SU-DHL-6 (cell line): Measurements from ENCODE around the gene CSF1.

ENCODE experiments used
- H2AFZ ChIP-seq: fragments of 200-600 bp; sonication (generic); 2 replicates; pipeline ENCODE4 v1.6.1; 2014; ENCODE audit warnings: low read depth, mild to moderate bottlenecking, moderate library complexity, mixed read lengths, antibody characterized with exemption, low read length; ENCODE audit not compliant: severe bottlenecking
- H3F3A ChIP-seq: fragments of 200-600 bp; shearing (Covaris generic); 2 replicates; pipeline ENCODE4 v1.6.0; 2016; ENCODE audit warnings: antibody characterized with exemption, mild to moderate bottlenecking; ENCODE audit not compliant: insufficient read depth
- H3K27ac ChIP-seq: fragments of 200-600 bp; sonication (generic); 2 replicates; pipeline ENCODE4 v1.5.1; 2016; ENCODE audit warnings: low read depth, mild to moderate bottlenecking, low read length, moderate library complexity, mixed read lengths
- H3K27me3 ChIP-seq: fragments of 200-600 bp; sonication (generic), shearing (Covaris generic); 2 replicates; pipeline ENCODE4 v1.6.0; 2014; ENCODE audit warnings: mild to moderate bottlenecking, low read length
- H3K36me3 ChIP-seq: fragments of 200-600 bp; sonication (generic); 2 replicates; pipeline ENCODE4 v1.6.1; 2014; ENCODE audit warnings: mild to moderate bottlenecking, low read length, mixed read lengths
- H3K4me2 ChIP-seq: fragments of 300-600, 200-600 bp; shearing (Covaris generic), sonication (generic); 2 replicates; pipeline ENCODE4 v1.6.0; 2014; ENCODE audit warnings: low read length, low read depth, mild to moderate bottlenecking; ENCODE audit not compliant: poor library complexity, severe bottlenecking
- H3K4me3 ChIP-seq: fragments of 200-600 bp; sonication (generic); 2 replicates; pipeline ENCODE4 v1.5.1; 2014; ENCODE audit warnings: antibody characterized with exemption, low read length, mild to moderate bottlenecking, mixed read lengths; ENCODE audit not compliant: insufficient read depth, poor library complexity, severe bottlenecking
- H3K79me2 ChIP-seq: fragments of 200-600 bp; sonication (generic); 2 replicates; pipeline ENCODE4 v1.6.1; 2014; ENCODE audit warnings: mild to moderate bottlenecking, low read length, moderate library complexity; ENCODE audit not compliant: insufficient read depth
- H3K9ac ChIP-seq: fragments of 200-600 bp; sonication (generic); 2 replicates; pipeline ENCODE4 v1.7.0; 2014; ENCODE audit warnings: mild to moderate bottlenecking, low read length
- H3K9me2 ChIP-seq: fragments of 200-600 bp; sonication (generic); replicated peaks from 2 replicates; pipeline ENCODE4 v1.6.1; 2014; ENCODE audit warnings: low read length; ENCODE audit not compliant: insufficient read depth
- H3K9me3 ChIP-seq: fragments of 200-600 bp; sonication (generic); 2 replicates; pipeline ENCODE4 v1.6.1; 2014; ENCODE audit warnings: low read length, mixed read lengths; ENCODE audit not compliant: insufficient read depth
- H4K20me1 ChIP-seq: fragments of 200-600 bp; sonication (generic); 2 replicates; pipeline ENCODE4 v1.6.1; 2014; ENCODE audit warnings: low read depth, mild to moderate bottlenecking, antibody characterized with exemption, low read length, moderate library complexity, mixed read lengths
- EZH2phosphoT487 ChIP-seq: fragments of 200-600 bp; sonication (generic), shearing (Covaris generic); conservative IDR thresholded peaks from 2 replicates; pipeline ENCODE4 v1.6.1; 2018; ENCODE audit warnings: mild to moderate bottlenecking, antibody characterized with exemption, low read length, moderate library complexity, mixed read lengths
- TF ChIP-seq, protein P1 (sequence below): fragments of 200-600 bp; sonication (generic); IDR thresholded peaks from one replicate; pipeline ENCODE4 v1.5.1; 2017; ENCODE audit warnings: antibody characterized with exemption, mild to moderate bottlenecking, low read length, moderate library complexity; ENCODE audit not compliant: insufficient read depth, poor library complexity, severe bottlenecking

The CSF1 gene

DNA sequence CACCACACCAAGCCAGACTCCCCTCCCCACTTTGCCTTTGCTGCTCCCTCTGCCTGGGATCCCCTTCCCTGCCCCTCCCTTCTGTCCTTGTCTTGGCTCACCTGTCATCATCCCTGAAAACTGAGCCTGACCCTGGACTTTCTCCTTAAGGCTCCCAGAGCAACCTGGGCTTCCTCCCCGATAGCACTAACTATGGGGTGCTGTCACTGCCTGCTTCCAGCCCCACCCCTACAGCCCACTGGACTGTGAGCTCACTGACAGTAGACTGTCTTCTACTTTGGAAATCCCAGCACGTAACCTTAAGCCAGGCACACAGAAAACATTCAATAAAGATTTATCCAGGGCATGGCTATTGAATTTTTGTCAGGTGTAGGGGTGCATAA, 9.5 kb upstream of the CSF1 start:
- H3K27ac ChIP-seq, result no peak overlapping the region
- H3K79me2 ChIP-seq, result no peaks in the 10 kb centered on the region
- no peak for TF ChIP-seq EZH2phosphoT487
- TF ChIP-seq, protein P1, sequence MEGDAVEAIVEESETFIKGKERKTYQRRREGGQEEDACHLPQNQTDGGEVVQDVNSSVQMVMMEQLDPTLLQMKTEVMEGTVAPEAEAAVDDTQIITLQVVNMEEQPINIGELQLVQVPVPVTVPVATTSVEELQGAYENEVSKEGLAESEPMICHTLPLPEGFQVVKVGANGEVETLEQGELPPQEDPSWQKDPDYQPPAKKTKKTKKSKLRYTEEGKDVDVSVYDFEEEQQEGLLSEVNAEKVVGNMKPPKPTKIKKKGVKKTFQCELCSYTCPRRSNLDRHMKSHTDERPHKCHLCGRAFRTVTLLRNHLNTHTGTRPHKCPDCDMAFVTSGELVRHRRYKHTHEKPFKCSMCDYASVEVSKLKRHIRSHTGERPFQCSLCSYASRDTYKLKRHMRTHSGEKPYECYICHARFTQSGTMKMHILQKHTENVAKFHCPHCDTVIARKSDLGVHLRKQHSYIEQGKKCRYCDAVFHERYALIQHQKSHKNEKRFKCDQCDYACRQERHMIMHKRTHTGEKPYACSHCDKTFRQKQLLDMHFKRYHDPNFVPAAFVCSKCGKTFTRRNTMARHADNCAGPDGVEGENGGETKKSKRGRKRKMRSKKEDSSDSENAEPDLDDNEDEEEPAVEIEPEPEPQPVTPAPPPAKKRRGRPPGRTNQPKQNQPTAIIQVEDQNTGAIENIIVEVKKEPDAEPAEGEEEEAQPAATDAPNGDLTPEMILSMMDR, result no peak
- no peak overlapping the region for H3K4me2 ChIP-seq
- no peaks in the 10 kb centered on the region for H3K9me2 ChIP-seq
- H3K36me3 ChIP-seq, result no peaks in the 10 kb centered on the region
- H3K27me3 ChIP-seq, result no peaks in the 10 kb centered on the region
- H3K9ac ChIP-seq, result no peak overlapping the region
- H3F3A ChIP-seq, result no peaks in the 10 kb centered on the region
- no peak overlapping the region for H2AFZ ChIP-seq
- H3K9me3 ChIP-seq, result no peaks in the 10 kb centered on the region
- no peaks in the 10 kb centered on the region for H4K20me1 ChIP-seq
- H3K4me3 ChIP-seq, result no peak overlapping the region

GRCh38 chr1:109901524-109902145, 9.0 kb upstream of the CSF1 start:
- Histone ChIP-seq H3K79me2 (no peaks in the 10 kb centered on the region), H3K9me3 (no peaks in the 10 kb centered on the region), H3F3A (no peaks in the 10 kb centered on the region), H3K27ac (no peak overlapping the region), H2AFZ (no peak overlapping the region), H3K4me2 (no peak overlapping the region), H3K4me3 (no peak overlapping the region), H3K9ac (no peak overlapping the region), H4K20me1 (no peaks in the 10 kb centered on the region), H3K9me2 (no peaks in the 10 kb centered on the region), H3K27me3 (no peaks in the 10 kb centered on the region), H3K36me3 (no peaks in the 10 kb centered on the region)
- TF ChIP-seq EZH2phosphoT487, result no peak
- TF ChIP-seq, protein P1, result no peak

DNA sequence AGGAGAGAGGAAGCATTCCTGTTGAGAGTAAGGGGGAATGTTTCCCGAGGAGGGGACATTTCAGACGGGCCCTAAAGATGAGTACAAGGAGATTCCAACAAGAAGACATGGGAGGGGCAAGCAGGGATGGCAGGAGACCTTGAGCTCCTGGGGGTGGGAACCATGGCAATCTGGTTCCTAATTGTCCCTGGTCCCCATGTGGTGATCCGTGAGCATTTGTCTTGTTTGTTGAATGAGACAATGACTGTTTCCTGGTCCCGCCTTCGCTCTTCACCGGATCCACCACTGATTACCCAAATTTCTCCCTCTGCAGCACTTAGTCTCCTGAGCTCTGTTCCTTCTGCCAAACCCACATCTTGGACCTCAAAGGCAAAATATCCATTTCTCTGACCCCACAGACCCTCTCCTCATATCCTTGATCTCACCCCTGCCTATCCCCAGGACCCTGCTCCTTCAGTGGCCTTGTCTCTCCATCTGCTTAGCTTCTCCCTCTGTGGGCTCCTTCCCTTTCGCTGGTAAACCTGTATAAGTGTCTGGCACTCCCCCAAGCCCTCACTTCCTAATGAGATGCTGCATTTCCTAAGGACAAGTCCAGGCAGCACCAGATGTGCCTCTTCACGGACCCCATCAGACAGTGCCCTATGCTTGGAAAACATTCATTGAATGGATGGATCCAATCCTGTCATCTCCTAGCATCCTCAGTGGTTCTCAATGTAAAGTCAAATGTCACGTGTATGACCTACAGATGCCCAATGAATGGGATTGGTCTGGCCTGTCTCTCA, 8.3 kb upstream of the CSF1 start:
- Histone ChIP-seq H2AFZ (no peak overlapping the region), H3K79me2 (no peaks in the 10 kb centered on the region), H3K9ac (no peak overlapping the region), H4K20me1 (no peaks in the 10 kb centered on the region), H3K9me3 (no peaks in the 10 kb centered on the region), H3K4me2 (no peak overlapping the region), H3K9me2 (no peaks in the 10 kb centered on the region), H3K27me3 (no peaks in the 10 kb centered on the region), H3K27ac (no peak overlapping the region), H3F3A (no peaks in the 10 kb centered on the region), H3K36me3 (no peaks in the 10 kb centered on the region), H3K4me3 (no peak overlapping the region)
- TF ChIP-seq, protein P1, result no peak
- TF ChIP-seq EZH2phosphoT487, result no peak
